Activated naive CD8-positive, alpha-beta T cell treated with anti-CD3 and anti-CD28 coated beads for 36 hours (primary cell): ENCODE results near the gene VPS13C. TPM values are rescaled to one million over a fixed set of nuclear protein-coding genes. Genes with fewer than 3 reads are reported as not detected.

Experiments used
- DNase-seq: peaks from one replicate; pipeline ENCODE4 v3.0.0; 2021
- H3K27ac Mint-ChIP-seq: one replicate; pipeline ENCODE4 v1.8.0; 2022; ENCODE audit warnings: mild to moderate bottlenecking, moderate library complexity, mixed read lengths
- H3K27me3 Mint-ChIP-seq: one replicate; pipeline ENCODE4 v1.8.0; 2022; ENCODE audit warnings: mild to moderate bottlenecking, mixed read lengths
- H3K36me3 Mint-ChIP-seq: one replicate; pipeline ENCODE4 v1.8.0; 2021; ENCODE audit warnings: mild to moderate bottlenecking, mixed read lengths
- H3K4me1 Mint-ChIP-seq: one replicate; pipeline ENCODE4 v1.8.0; 2021; ENCODE audit warnings: mixed read lengths
- H3K4me3 Mint-ChIP-seq: one replicate; pipeline ENCODE4 v1.8.0; 2022; ENCODE audit warnings: mild to moderate bottlenecking, moderate library complexity, mixed read lengths
- H3K9me3 Mint-ChIP-seq: one replicate; pipeline ENCODE4 v1.8.0; 2022; ENCODE audit warnings: mixed read lengths
- total RNA-seq, 2 experiments: library from RNA; stranded (reverse); gene quantifications; one replicate each; pipeline ENCODE4 v1.2.3, GENCODE V29; 2021

Gene VPS13C
- total RNA-seq, 2 experiments from 2014 or later: 29.8 to 31.5 TPM

GRCh38 chr15:61822511-61822910 is 237.7 kb downstream of the VPS13C start:
- DNase-seq: no peak
- H3K9me3 Mint-ChIP-seq: no peaks in the 10 kb centered on the region

GRCh38 chr15:61820951-61821350 is 239.3 kb downstream of the VPS13C start:
- Mint-ChIP-seq H3K4me1 (no peaks in the 10 kb centered on the region), H3K27ac (no peak overlapping the region), H3K9me3 (no peaks in the 10 kb centered on the region), H3K4me3 (no peak overlapping the region), H3K27me3 (no peaks in the 10 kb centered on the region), H3K36me3 (no peaks in the 10 kb centered on the region)
- no peak for DNase-seq

More at GRCh38 chr15:61822511-61822910, 237.7 kb downstream of the VPS13C start:
- no peaks in the 10 kb centered on the region for H3K4me1 Mint-ChIP-seq
- H3K27ac Mint-ChIP-seq: no peak overlapping the region
- no peak overlapping the region for H3K4me3 Mint-ChIP-seq
- no peaks in the 10 kb centered on the region for H3K27me3 Mint-ChIP-seq
- no peaks in the 10 kb centered on the region for H3K36me3 Mint-ChIP-seq

- Mint-ChIP-seq H3K4me1 (no peaks in the 10 kb centered on the region), H3K4me3 (no peak overlapping the region), H3K27ac (no peak overlapping the region), H3K27me3 (peaks cover 4% of the 10 kb centered on the region), H3K9me3 (no peaks in the 10 kb centered on the region), H3K36me3 (no peaks in the 10 kb centered on the region)
- no peak for DNase-seq
Observed at GRCh38 chr15:61820212-61820611, 240.0 kb downstream of the VPS13C start.

GRCh38 chr15:61819386-61819785 is 240.9 kb downstream of the VPS13C start:
- H3K4me3 Mint-ChIP-seq: no peak overlapping the region
- H3K27ac Mint-ChIP-seq: no peak overlapping the region
- no peaks in the 10 kb centered on the region for H3K36me3 Mint-ChIP-seq
- no peaks in the 10 kb centered on the region for H3K4me1 Mint-ChIP-seq
- DNase-seq: no peak
- H3K27me3 Mint-ChIP-seq: peaks cover 9% of the 10 kb centered on the region
- no peaks in the 10 kb centered on the region for H3K9me3 Mint-ChIP-seq

GRCh38 chr15:61818801-61819200 is 241.4 kb downstream of the VPS13C start:
- DNase-seq: no peak
- Mint-ChIP-seq H3K4me1 (no peaks in the 10 kb centered on the region), H3K4me3 (no peak overlapping the region), H3K27ac (no peak overlapping the region), H3K36me3 (no peaks in the 10 kb centered on the region), H3K9me3 (no peaks in the 10 kb centered on the region), H3K27me3 (peaks cover 9% of the 10 kb centered on the region)

GRCh38 chr15:61816856-61817255 is 243.4 kb downstream of the VPS13C start:
- no peaks in the 10 kb centered on the region for H3K4me1 Mint-ChIP-seq
- no peak overlapping the region for H3K4me3 Mint-ChIP-seq
- no peaks in the 10 kb centered on the region for H3K9me3 Mint-ChIP-seq
- no peak for DNase-seq
- H3K27me3 Mint-ChIP-seq: peaks cover 9% of the 10 kb centered on the region
- H3K36me3 Mint-ChIP-seq: no peaks in the 10 kb centered on the region
- H3K27ac Mint-ChIP-seq: no peak overlapping the region

GRCh38 chr15:61815356-61816083 is 244.7 kb downstream of the VPS13C start:
- no peaks in the 10 kb centered on the region for H3K9me3 Mint-ChIP-seq
- no peak for DNase-seq
- H3K27ac Mint-ChIP-seq: no peak overlapping the region
- H3K4me1 Mint-ChIP-seq: no peaks in the 10 kb centered on the region
- H3K27me3 Mint-ChIP-seq: peaks cover 9% of the 10 kb centered on the region
- no peaks in the 10 kb centered on the region for H3K36me3 Mint-ChIP-seq
- no peak overlapping the region for H3K4me3 Mint-ChIP-seq

- Mint-ChIP-seq H3K36me3 (no peaks in the 10 kb centered on the region), H3K27ac (no peak overlapping the region), H3K9me3 (no peaks in the 10 kb centered on the region), H3K4me3 (no peak overlapping the region), H3K27me3 (peaks cover 9% of the 10 kb centered on the region), H3K4me1 (no peaks in the 10 kb centered on the region)
- DNase-seq: no peak
Observed at GRCh38 chr15:61812476-61812875, 247.8 kb downstream of the VPS13C start.

- Mint-ChIP-seq H3K27ac (no peak overlapping the region), H3K9me3 (no peaks in the 10 kb centered on the region), H3K36me3 (no peaks in the 10 kb centered on the region), H3K4me1 (no peaks in the 10 kb centered on the region), H3K27me3 (peaks cover 9% of the 10 kb centered on the region), H3K4me3 (no peak overlapping the region)
- DNase-seq: no peak
Observed at GRCh38 chr15:61811952-61812351, 248.3 kb downstream of the VPS13C start.

- Mint-ChIP-seq H3K27me3 (no peaks in the 10 kb centered on the region), H3K36me3 (no peaks in the 10 kb centered on the region), H3K9me3 (no peaks in the 10 kb centered on the region), H3K4me1 (no peaks in the 10 kb centered on the region), H3K4me3 (no peak overlapping the region), H3K27ac (no peak overlapping the region)
- no peak for DNase-seq
Observed at GRCh38 chr15:61809216-61809615, 251.0 kb downstream of the VPS13C start.

GRCh38 chr15:61807281-61807929 is 252.8 kb downstream of the VPS13C start:
- Mint-ChIP-seq H3K4me3 (no peak overlapping the region), H3K27me3 (no peaks in the 10 kb centered on the region), H3K27ac (no peak overlapping the region), H3K9me3 (no peaks in the 10 kb centered on the region), H3K4me1 (no peaks in the 10 kb centered on the region), H3K36me3 (no peaks in the 10 kb centered on the region)
- no peak for DNase-seq

Other genes with a start within 250 kb of the VPS13C start
- gene C2CD4A, start 6.5 kb upstream of the VPS13C start, total RNA-seq: under 1 TPM; 0.12 to 0.20 TPM
- not detected for gene C2CD4B, start 104.8 kb upstream of the VPS13C start, total RNA-seq